ENCODE data around the gene SUN5.

Gene SUN5

DNA sequence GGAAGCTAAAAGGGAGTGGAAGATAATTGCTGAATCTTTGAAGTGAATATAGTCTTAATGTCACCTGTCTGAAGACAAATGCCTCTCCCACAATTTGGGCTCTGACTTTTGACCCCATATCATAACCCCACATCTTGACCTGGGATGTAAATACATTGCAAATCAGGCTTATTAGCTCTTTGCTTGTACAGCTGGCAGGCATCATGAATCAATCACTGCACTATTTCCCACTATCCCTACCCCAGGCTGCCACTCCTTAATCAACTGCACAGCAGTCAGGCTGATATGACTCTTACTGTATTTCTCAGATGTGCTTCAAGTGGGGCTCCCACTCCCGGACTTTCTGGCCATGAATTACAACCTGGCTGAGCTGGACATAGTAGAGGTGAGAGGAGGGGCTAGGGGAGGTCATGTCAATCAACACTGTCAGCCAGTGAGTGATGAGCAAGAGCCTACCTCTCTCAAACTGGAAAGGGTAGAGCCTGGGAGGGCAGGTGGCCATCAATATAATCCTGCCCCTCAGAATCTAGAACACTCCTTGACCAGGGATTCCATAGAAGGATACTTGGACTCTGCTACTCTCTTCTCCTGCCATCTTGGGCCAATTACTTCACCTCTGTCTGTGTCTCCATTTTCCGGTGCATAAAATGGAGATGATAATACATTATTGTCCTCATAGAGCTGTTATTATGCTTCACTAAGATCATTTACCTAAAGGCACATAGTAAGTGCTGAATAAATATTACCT, 38.9 kb upstream of the SUN5 start:
- DNase-seq (ENCODE audit: low read depth in 2 of 2): no peak

DNA sequence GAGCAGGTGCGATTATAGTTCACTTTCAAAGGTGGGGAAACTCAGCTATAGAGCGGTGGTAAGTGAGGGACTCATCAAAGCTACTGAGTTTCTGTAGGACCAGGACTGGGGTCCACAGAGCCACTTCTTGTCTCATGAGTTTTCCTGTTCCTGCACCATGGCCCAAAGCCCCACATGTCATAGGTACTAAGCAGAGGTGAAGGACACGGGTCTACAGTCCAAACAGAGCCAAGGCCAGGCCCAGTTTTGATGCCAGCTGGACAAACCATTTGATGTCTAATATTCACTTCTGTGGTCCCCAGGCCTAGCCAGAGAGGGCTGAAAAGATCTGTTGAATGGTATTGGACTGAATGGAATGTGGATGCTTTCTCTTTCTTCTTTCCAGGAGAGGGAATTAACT, 38.2 kb upstream of the SUN5 start:
- TF ChIP-seq, protein P1, sequence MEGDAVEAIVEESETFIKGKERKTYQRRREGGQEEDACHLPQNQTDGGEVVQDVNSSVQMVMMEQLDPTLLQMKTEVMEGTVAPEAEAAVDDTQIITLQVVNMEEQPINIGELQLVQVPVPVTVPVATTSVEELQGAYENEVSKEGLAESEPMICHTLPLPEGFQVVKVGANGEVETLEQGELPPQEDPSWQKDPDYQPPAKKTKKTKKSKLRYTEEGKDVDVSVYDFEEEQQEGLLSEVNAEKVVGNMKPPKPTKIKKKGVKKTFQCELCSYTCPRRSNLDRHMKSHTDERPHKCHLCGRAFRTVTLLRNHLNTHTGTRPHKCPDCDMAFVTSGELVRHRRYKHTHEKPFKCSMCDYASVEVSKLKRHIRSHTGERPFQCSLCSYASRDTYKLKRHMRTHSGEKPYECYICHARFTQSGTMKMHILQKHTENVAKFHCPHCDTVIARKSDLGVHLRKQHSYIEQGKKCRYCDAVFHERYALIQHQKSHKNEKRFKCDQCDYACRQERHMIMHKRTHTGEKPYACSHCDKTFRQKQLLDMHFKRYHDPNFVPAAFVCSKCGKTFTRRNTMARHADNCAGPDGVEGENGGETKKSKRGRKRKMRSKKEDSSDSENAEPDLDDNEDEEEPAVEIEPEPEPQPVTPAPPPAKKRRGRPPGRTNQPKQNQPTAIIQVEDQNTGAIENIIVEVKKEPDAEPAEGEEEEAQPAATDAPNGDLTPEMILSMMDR (IDR thresholded peaks at IDR 0.05; ENCODE audit: low read depth, low read length): no peak
- no peak overlapping the region for H3K4me3 ChIP-seq (replicated peaks in 1 of 2; ENCODE audit: low read depth in 2 of 2, low read length in 2 of 2)
- DNase-seq (ENCODE audit: low read depth in 2 of 2): no peak

More for the DNA sequence above, 38.9 kb upstream of the SUN5 start:
- H3K4me3 ChIP-seq (replicated peaks in 1 of 2; ENCODE audit: low read depth in 2 of 2, low read length in 2 of 2): no peak overlapping the region
- TF ChIP-seq, protein P1 (IDR thresholded peaks at IDR 0.05; ENCODE audit: low read depth, low read length): no peak

DNA sequence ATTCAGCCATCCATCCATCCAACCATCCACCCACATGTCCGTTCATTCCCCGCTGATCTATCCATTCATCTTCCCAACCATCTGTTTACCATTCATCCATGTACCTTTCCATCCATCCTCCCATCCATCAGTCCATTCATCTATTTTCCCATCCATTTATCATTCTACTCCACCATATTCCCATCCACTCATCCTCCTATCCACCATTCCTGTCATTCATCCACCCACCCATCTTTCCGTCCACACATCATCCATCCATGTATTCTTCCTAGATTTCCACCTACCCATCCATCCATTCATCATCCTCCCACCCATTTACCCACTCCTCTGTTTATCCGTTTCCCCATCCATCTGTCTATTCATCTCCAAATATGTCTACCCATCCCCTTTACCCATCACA, 34.0 kb upstream of the SUN5 start:
- DNase-seq (ENCODE audit: low read depth in 2 of 2): no peak
- no peak overlapping the region for H3K4me3 ChIP-seq (replicated peaks in 1 of 2; ENCODE audit: low read depth in 2 of 2, low read length in 2 of 2)
- TF ChIP-seq, protein P1 (IDR thresholded peaks at IDR 0.05; ENCODE audit: low read depth, low read length): no peak

DNA sequence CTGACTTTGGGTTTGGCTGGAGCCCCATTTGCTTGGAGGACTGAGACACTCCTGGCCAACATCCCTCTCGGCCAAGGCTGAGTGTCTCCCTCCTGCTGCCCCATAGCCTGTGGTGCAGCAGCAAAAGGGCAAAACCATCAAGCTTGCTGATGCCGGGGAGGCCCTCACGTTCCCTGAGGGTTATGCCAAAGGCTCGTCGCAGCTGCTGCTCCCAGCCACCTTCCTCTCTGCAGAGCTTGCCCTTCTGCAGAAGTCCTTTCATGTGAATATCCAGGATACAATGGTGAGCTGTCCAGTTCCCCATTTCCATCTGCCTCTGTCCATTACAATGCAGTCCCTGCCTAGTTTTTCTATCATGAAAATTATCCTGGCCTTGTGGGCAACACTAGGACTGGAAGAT, 33.2 kb upstream of the SUN5 start:
- TF ChIP-seq, protein P1 (IDR thresholded peaks at IDR 0.05; ENCODE audit: low read depth, low read length): no peak
- H3K4me3 ChIP-seq (replicated peaks in 1 of 2; ENCODE audit: low read depth in 2 of 2, low read length in 2 of 2): no peak overlapping the region
- DNase-seq (ENCODE audit: low read depth in 2 of 2): no peak

DNA sequence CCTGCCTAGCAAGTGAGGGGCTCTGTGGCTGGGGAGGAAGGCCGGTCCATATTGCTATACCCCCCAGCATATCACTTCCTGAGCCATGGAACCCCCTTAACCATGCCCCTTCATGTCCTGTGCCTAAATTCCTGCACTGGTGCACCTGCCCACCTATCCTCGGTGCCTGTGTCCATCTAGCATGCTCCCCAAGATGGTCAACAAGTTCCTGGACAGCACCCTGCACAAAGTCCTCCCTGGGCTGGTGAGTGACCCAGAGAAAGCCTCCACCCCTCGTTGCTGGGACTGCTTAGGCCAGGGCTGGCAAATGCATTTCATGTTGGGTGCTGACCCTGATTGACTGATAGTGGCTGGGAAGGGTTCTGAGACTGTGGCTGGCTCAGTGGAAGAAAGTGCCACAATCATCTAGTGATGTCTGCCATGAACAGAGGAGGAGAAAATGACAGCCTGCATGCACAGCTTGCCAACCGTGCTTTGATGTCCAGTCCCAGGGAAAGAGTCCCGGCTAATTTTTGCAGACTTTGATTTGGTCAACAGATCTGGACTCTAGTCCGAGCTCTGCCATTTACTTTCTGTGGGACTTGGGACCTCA, 30.8 kb upstream of the SUN5 start:
- TF ChIP-seq, protein P1 (IDR thresholded peaks at IDR 0.05; ENCODE audit: low read depth, low read length): no peak
- no peak overlapping the region for H3K4me3 ChIP-seq (replicated peaks in 1 of 2; ENCODE audit: low read depth in 2 of 2, low read length in 2 of 2)
- DNase-seq (ENCODE audit: low read depth in 2 of 2): no peak

DNA sequence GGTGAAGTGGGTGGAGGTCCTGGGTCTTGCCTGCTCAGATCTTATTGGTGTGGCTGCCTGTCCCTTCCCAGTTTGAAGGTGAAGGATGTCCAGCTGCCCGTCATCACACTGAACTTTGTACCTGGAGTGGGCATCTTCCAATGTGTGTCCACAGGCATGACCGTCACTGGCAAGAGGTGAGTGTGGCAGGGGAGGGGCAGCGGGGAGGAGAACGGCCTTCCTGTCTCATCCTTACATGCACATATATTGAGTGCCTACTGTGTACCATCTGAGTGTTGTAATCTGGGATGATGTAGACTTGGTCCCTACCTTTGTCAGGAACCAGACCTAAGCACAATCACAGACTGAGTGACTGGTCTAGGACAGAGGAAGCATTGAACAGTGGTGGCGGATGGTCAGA, 29.9 kb upstream of the SUN5 start:
- TF ChIP-seq, protein P1 (IDR thresholded peaks at IDR 0.05; ENCODE audit: low read depth, low read length): no peak
- no peak overlapping the region for H3K4me3 ChIP-seq (replicated peaks in 1 of 2; ENCODE audit: low read depth in 2 of 2, low read length in 2 of 2)
- DNase-seq (ENCODE audit: low read depth in 2 of 2): no peak
